NCI-H748 (cell line): ENCODE data around the gene OMP.
A peak's percentile ranks its signal among the peaks of the same experiment; 100 is the strongest.

Experiments
- DNase-seq: peaks from one replicate; lab custom pipeline; 2025; ENCODE audit not compliant: unreplicated experiment; lab: John Stamatoyannopoulos, UW

The OMP gene

DNA sequence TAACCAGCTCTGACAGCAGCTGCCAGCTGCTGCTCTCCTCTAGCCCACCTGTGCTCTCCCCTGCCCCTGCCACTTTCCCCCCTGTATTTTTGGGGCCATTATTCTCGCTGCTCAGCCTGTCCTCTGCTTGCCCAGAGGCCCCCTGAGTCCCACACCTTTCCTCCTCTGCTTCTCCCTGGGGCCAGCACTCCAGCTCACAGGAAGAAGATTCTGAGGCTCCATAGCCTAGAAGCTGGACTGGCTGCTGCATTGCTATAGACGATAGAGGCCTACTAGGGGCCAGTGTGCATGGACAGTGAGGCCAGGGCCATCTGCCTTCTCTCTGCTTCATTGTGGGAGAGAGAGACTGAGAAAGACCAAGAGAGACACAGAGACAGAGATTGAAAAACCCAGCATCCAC, 679 bp downstream of the OMP start:
- no peak for DNase-seq

DNA sequence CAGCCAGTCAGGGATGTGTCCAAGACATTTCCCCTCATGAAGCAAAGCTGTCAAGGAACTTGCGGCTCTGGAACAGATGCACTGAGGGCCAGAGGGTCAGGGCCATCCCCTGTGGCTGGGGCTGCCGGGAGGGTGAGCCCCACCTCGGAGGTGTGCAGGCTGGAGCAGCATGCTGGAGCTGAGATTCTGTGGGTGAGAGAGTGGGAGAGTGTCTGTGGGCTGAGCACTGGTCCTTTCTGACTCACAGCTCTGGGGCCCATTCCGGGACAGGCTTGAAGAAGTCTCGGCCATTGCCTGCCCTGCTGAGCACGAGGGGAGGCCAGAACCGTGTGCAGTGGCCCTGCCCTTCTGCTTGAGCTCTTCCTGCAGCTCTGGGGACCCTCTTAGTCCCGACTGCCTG, 2.1 kb downstream of the OMP start:
- DNase-seq, result no peak

- no peak for DNase-seq
These were observed 3.7 kb downstream of the OMP start for GRCh38 chr11:77106321-77106720.

DNA sequence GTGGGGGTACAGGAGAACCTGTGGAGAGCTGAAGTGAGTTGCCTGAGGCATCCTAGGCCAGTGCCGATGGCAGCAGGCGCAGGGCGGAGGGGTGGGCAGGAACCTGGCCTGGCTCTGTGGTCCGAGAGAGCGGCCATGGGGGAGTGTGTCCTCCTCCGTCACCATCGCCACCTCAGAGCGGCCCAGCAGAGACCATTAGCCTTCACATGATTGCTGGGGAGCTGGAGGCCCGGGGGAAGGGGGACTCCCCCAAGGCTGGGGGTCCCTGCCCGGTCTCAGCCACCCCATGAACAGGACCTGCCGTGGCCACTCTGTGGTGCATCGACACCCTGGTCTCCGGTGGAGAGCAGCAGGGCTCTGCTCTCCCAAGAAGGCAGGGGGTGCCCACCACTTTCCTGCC, 4.1 kb downstream of the OMP start:
- no peak for DNase-seq

GRCh38 chr11:77107950-77108349, 5.3 kb downstream of the OMP start:
- DNase-seq, result no peak

- DNase-seq, result no peak
These were observed 5.8 kb downstream of the OMP start for GRCh38 chr11:77108436-77108835.

- no peak for DNase-seq
These were observed 6.8 kb downstream of the OMP start for GRCh38 chr11:77109236-77110019.

DNA sequence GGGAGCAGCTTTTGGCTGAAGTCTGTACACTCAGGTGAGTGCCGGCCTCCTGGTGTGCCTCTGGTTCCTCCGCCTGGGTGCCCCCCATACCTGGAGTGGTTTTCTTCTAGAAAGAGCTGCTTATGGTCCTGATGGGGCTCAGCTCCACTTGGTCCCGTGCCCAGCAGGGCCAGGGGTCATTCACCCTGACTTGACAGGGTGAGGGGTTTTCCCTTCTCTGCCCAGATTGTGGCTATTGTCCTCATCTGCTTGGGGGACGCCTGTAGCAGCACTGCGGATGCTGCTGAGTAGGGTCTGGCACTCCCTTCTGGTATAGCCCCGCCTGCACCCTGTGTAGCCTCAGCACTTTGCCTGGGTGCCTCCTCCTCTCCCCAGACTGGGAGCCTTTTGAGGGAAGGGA, 8.2 kb downstream of the OMP start:
- DNase-seq, result no peak

DNA sequence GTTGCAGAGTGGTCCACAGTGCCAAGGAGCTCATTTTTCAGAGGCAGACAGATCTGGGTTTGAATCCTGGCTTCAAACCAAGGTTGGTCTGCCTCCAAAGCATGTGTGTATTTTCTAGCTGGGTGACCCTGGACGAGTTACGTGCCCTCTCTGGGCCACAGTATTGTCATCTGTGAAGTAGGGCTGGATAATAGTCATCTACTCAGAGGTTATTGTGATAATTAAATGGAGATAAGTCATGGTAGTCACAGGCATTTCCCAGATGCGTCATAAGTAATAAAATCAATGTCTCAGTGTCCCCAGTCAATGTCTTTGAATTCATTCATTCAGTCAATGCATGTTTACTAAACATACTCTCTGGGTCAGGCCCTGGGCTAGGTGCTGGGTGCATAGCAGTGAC, 8.6 kb downstream of the OMP start:
- DNase-seq, result no peak

DNA sequence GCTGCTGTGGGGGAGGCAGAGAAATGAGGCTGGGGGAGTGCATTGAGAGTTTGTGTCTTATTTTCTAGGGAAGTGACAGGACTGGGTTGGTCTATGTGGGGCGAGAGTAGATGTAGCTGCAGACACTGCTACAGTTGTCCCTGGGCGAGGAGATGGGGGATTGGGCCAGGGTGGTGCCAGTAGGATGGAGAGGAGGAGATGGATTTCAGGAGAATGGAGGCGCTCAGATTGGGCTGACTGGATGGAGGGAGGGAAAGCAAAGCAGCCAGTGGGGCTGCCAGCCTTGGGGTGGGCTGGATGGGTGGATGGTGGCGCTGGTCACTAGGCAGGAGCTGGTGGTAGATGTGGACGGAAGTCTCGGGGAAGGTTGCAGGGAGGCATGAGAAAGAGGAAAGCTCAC, 9.3 kb downstream of the OMP start:
- DNase-seq, result no peak

- no peak for DNase-seq
These were observed 10.2 kb downstream of the OMP start for GRCh38 chr11:77112641-77113381.

GRCh38 chr11:77113382-77114088, 10.9 kb downstream of the OMP start:
- peak; percentile 7 for DNase-seq

DNA sequence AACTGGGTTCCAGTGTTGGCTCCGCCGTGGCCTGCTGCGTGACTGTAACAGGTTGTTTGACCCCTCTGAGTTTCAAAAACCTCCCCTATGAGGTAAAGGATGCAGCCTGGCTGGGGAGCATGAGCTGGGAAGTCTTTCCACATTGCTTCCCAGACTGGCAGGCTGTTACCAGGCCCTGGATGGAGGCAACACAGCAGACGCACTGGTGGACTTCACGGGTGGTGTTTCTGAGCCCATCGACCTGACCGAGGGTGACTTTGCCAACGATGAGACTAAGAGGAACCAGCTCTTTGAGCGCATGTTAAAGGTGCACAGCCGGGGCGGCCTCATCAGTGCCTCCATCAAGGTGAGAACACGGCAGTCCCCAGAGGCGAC, 11.4 kb downstream of the OMP start:
- no peak for DNase-seq

GRCh38 chr11:77115181-77115611, 12.6 kb downstream of the OMP start:
- no peak for DNase-seq

- no peak for DNase-seq
These were observed 13.3 kb downstream of the OMP start for GRCh38 chr11:77115956-77116355.

DNA sequence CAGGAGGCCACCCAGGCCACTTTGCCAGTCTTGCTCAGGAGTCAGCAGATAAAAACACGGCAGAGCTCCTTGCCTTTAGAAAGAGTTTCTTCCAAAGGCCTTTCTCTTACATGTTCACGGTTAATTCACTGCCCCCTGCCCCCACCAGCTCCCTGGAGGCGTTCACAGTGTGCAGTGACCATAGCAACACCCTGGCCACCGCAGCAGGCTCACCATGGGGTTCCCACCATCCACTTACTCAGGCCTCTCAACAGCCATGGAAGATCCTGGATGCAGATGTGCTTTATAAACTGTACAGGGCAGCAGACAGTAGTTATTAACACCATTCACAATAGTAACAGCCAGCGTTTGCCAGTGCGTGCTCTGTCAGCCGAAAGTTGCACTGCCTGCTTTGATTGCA, 14.9 kb downstream of the OMP start:
- DNase-seq, result no peak

GRCh38 chr11:77118086-77118485, 15.4 kb downstream of the OMP start:
- DNase-seq, result no peak

DNA sequence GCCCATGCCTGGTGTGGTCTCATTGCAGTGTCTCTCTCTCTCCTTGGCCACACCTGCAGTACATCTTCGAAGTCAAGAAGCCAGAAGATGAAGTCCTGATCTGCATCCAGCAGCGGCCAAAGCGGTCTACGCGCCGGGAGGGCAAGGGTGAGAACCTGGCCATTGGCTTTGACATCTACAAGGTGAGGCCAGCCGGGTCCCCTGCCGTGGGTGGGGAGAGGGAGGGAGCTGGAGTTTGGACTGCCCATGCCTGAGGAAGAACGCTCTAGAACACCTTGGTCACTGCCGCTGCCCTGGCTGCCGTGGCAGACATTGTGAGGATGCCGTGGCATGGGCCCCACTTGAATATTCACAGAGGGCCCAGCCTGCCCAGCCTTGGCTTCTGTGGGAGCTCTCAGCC, 16.3 kb downstream of the OMP start:
- DNase-seq, result no peak

GRCh38 chr11:77119531-77119936, 16.9 kb downstream of the OMP start:
- DNase-seq, result no peak

- no peak for DNase-seq
These were observed 17.9 kb downstream of the OMP start for GRCh38 chr11:77120571-77120970.

GRCh38 chr11:77121096-77121640, 18.5 kb downstream of the OMP start:
- DNase-seq, result no peak
